GM21423 (cell line): ENCODE data around the gene ZNF653.
"Not testable (repeated sequence)": the region's sequence is repeated elsewhere in the genome, so short reads cannot be mapped to it uniquely, and the experiment has no call there.

Experiments
- ATAC-seq: cut with Tn5 transposase; IDR thresholded peaks from one replicate; pipeline ENCODE4 v1.9.1; 2021; ENCODE audit warnings: mild to moderate bottlenecking, moderate library complexity; ENCODE audit not compliant: unreplicated experiment

The ZNF653 gene

GRCh38 chr19:11458912-11459311 lies 46.7 kb downstream of the ZNF653 start:
- ATAC-seq = not testable (repeated sequence)

- no peak for ATAC-seq
These were observed 47.3 kb downstream of the ZNF653 start for GRCh38 chr19:11458236-11458900.

- no peak for ATAC-seq
These were observed 47.8 kb downstream of the ZNF653 start for GRCh38 chr19:11457831-11458230.

- ATAC-seq = no peak
These were observed 48.5 kb downstream of the ZNF653 start for GRCh38 chr19:11457115-11457514.

- no peak for ATAC-seq
These were observed 49.0 kb downstream of the ZNF653 start for GRCh38 chr19:11456659-11457058.

- not testable (repeated sequence) for ATAC-seq
These were observed 50.4 kb downstream of the ZNF653 start for GRCh38 chr19:11455233-11455554.

- no peak for ATAC-seq
These were observed 51.9 kb downstream of the ZNF653 start for GRCh38 chr19:11453468-11454341.

- no peak for ATAC-seq
These were observed 52.9 kb downstream of the ZNF653 start for GRCh38 chr19:11452620-11453310.

GRCh38 chr19:11451871-11452619 lies 53.6 kb downstream of the ZNF653 start:
- ATAC-seq = no peak

- no peak for ATAC-seq
These were observed 54.2 kb downstream of the ZNF653 start for GRCh38 chr19:11451327-11451870.

- no peak for ATAC-seq
These were observed 54.9 kb downstream of the ZNF653 start for GRCh38 chr19:11450570-11451326.

- no peak for ATAC-seq
These were observed 56.6 kb downstream of the ZNF653 start for GRCh38 chr19:11448923-11449554.

- no peak for ATAC-seq
These were observed 57.2 kb downstream of the ZNF653 start for GRCh38 chr19:11448410-11448809.

GRCh38 chr19:11447347-11448262 lies 58.0 kb downstream of the ZNF653 start:
- ATAC-seq = no peak

GRCh38 chr19:11446652-11447301 lies 58.9 kb downstream of the ZNF653 start:
- no peak for ATAC-seq

GRCh38 chr19:11446271-11446651 lies 59.4 kb downstream of the ZNF653 start:
- ATAC-seq = no peak

GRCh38 chr19:11445141-11445540 lies 60.5 kb downstream of the ZNF653 start:
- no peak for ATAC-seq

- ATAC-seq = no peak
These were observed 61.6 kb downstream of the ZNF653 start for GRCh38 chr19:11444059-11444458.
